ENCODE measurements around the gene ANK2. TPM values are rescaled to one million over a fixed set of nuclear protein-coding genes. Genes with fewer than 3 reads are reported as not detected.

ANK2 gene
- total and polyA plus RNA-seq, 2 experiments from 2014 or later, result 10.9 to 25.9 TPM

GRCh38 chr4:113042502-113042901, 7.0 kb upstream of the ANK2 start:
- no peak for DNase-seq
- Histone ChIP-seq H3K4me1 (ENCODE audit: insufficient read depth) (no peaks in the 10 kb centered on the region), H3K9me3 (ENCODE audit: low read depth) (no peaks in the 10 kb centered on the region), H3F3A (ENCODE audit: insufficient read depth) (no peaks in the 10 kb centered on the region), H3K9ac (no peak overlapping the region), H4K20me1 (ENCODE audit: insufficient read depth) (no peaks in the 10 kb centered on the region), H3K27me3 (replicated peaks; ENCODE audit: insufficient read depth) (no peaks in the 10 kb centered on the region), H3K27ac (no peak overlapping the region), H3K4me2 (ENCODE audit: unreplicated experiment) (no peak overlapping the region), H3K36me3 (ENCODE audit: low read depth) (no peaks in the 10 kb centered on the region), H3K9me2 (ENCODE audit: insufficient read depth) (no peaks in the 10 kb centered on the region), H3K79me2 (ENCODE audit: insufficient read depth) (no peaks in the 10 kb centered on the region), H3K4me3 (no peak overlapping the region), H2AFZ (no peak overlapping the region)
- in situ Hi-C loops (cut with MboI), result no loop called here
- 33 to 35% methylated on average over 2 of the region's 2 CpGs for WGBS, 2 experiments (ENCODE audit: low coverage in 1 of 2, low lambda C conversion rate in 2 of 2, missing lambda C conversion rate in 2 of 2)
- TF ChIP-seq EZH2 (IDR thresholded peaks at IDR 0.05; ENCODE audit: insufficient read depth, poor library complexity, severe bottlenecking), result no peak
- no peak for TF ChIP-seq EZH2phosphoT487 (IDR thresholded peaks at IDR 0.05; ENCODE audit: insufficient read depth, low read depth)

DNA sequence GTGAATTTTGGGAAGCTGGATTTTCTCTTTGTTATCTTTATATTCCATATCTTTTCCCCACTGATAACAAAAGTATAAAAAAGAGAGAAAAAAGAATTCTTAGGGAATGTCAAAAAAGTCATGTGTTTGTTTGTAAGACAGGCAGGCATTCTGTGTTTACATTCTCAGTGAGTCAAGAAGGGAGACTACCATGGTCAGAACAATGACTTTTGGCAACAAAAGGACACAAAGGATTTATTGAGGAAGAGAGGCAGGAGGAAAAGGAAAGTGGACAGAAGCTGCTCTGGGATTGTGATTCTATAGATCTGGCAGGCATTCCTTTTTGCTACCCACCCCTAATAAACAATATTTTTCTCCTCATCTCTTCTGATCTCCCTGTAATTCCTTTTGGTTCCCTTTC, 5.9 kb upstream of the ANK2 start:
- no peak overlapping the region for H3K9ac ChIP-seq
- H4K20me1 ChIP-seq (ENCODE audit: insufficient read depth), result no peaks in the 10 kb centered on the region
- in situ Hi-C loops (cut with MboI), result no loop called here
- H3K36me3 ChIP-seq (ENCODE audit: low read depth), result no peaks in the 10 kb centered on the region
- H3K27ac ChIP-seq, result no peak overlapping the region
- H3F3A ChIP-seq (ENCODE audit: insufficient read depth), result no peaks in the 10 kb centered on the region
- no peak overlapping the region for H3K4me3 ChIP-seq
- H3K4me1 ChIP-seq (ENCODE audit: insufficient read depth), result no peaks in the 10 kb centered on the region
- no peaks in the 10 kb centered on the region for H3K27me3 ChIP-seq (replicated peaks; ENCODE audit: insufficient read depth)
- no peaks in the 10 kb centered on the region for H3K79me2 ChIP-seq (ENCODE audit: insufficient read depth)
- H3K4me2 ChIP-seq (ENCODE audit: unreplicated experiment), result no peak overlapping the region
- H3K9me2 ChIP-seq (ENCODE audit: insufficient read depth), result no peaks in the 10 kb centered on the region
- no peak overlapping the region for H2AFZ ChIP-seq
- TF ChIP-seq EZH2phosphoT487 (IDR thresholded peaks at IDR 0.05; ENCODE audit: insufficient read depth, low read depth) (no peak), EZH2 (IDR thresholded peaks at IDR 0.05; ENCODE audit: insufficient read depth, poor library complexity, severe bottlenecking) (no peak)
- H3K9me3 ChIP-seq (ENCODE audit: low read depth), result no peaks in the 10 kb centered on the region
- DNase-seq, result no peak

- Histone ChIP-seq H3K4me1 (ENCODE audit: insufficient read depth) (no peaks in the 10 kb centered on the region), H3K4me3 (no peak overlapping the region), H3K9me3 (ENCODE audit: low read depth) (no peaks in the 10 kb centered on the region), H3K9me2 (ENCODE audit: insufficient read depth) (no peaks in the 10 kb centered on the region), H3K9ac (no peak overlapping the region), H3K4me2 (ENCODE audit: unreplicated experiment) (no peak overlapping the region), H3F3A (ENCODE audit: insufficient read depth) (no peaks in the 10 kb centered on the region), H4K20me1 (ENCODE audit: insufficient read depth) (no peaks in the 10 kb centered on the region), H3K36me3 (ENCODE audit: low read depth) (no peaks in the 10 kb centered on the region), H3K27ac (no peak overlapping the region), H2AFZ (no peak overlapping the region), H3K27me3 (replicated peaks; ENCODE audit: insufficient read depth) (no peaks in the 10 kb centered on the region), H3K79me2 (ENCODE audit: insufficient read depth) (no peaks in the 10 kb centered on the region)
- TF ChIP-seq EZH2 (IDR thresholded peaks at IDR 0.05; ENCODE audit: insufficient read depth, poor library complexity, severe bottlenecking) (no peak), EZH2phosphoT487 (IDR thresholded peaks at IDR 0.05; ENCODE audit: insufficient read depth, low read depth) (no peak)
- in situ Hi-C loops (cut with MboI), result no loop called here
- WGBS, 2 experiments (ENCODE audit: low coverage in 1 of 2, low lambda C conversion rate in 2 of 2, missing lambda C conversion rate in 2 of 2), result 47 to 53% methylated on average over 2 of the region's 2 CpGs
- DNase-seq, result no peak
These were observed 910 bp downstream of the ANK2 start for GRCh38 chr4:113050371-113050755.

DNA sequence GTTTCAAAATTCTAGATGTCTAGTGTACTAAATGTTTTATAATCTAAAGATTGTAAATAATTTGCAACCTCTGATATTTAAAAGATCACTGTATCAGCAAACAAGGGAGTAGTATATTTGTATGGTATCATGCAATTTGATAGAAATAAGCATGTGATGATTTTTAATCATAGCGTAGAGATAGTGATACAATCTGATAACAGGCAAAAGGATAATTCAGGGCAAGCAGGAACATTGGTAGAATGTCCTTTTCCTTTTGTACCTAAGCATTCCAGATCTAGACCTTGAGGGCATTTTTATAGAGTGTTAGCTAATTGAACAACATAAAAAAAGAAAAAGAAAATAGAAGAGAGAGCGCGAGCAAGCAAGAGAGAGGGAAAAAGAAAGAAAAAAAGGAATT, 1.4 kb downstream of the ANK2 start:
- Histone ChIP-seq H3K4me1 (ENCODE audit: insufficient read depth) (no peaks in the 10 kb centered on the region), H3K4me3 (no peak overlapping the region), H2AFZ (no peak overlapping the region), H3K9ac (no peak overlapping the region), H3K79me2 (ENCODE audit: insufficient read depth) (no peaks in the 10 kb centered on the region), H3K27ac (no peak overlapping the region), H3K9me2 (ENCODE audit: insufficient read depth) (no peaks in the 10 kb centered on the region), H4K20me1 (ENCODE audit: insufficient read depth) (no peaks in the 10 kb centered on the region), H3K27me3 (replicated peaks; ENCODE audit: insufficient read depth) (no peaks in the 10 kb centered on the region), H3F3A (ENCODE audit: insufficient read depth) (no peaks in the 10 kb centered on the region), H3K9me3 (ENCODE audit: low read depth) (no peaks in the 10 kb centered on the region), H3K36me3 (ENCODE audit: low read depth) (no peaks in the 10 kb centered on the region), H3K4me2 (ENCODE audit: unreplicated experiment) (no peak overlapping the region)
- TF ChIP-seq EZH2 (IDR thresholded peaks at IDR 0.05; ENCODE audit: insufficient read depth, poor library complexity, severe bottlenecking), result no peak
- no peak for TF ChIP-seq EZH2phosphoT487 (IDR thresholded peaks at IDR 0.05; ENCODE audit: insufficient read depth, low read depth)
- in situ Hi-C loops (cut with MboI), result no loop called here
- 94 to 96% methylated on average over 3 of the region's 3 CpGs for WGBS, 2 experiments (ENCODE audit: low coverage in 1 of 2, low lambda C conversion rate in 2 of 2, missing lambda C conversion rate in 2 of 2)
- no peak for DNase-seq

DNA sequence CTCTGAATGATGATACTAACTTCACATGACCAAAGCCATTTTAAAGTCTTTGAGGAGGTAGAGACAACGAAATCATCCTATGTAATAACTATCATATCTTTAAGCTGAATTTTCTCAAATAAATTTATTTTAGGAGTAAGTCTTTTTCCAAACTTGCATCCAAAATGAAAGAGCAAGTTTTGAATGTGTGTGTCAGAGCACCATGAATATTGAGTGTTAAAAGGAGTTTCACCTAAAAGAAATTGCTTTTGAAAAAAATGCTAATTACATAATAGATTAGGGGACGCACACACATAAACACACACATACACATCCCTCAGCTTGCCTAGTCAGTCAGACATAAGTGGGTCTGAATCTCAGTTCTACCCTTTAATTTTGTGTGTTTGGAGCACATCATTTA, 1.9 kb downstream of the ANK2 start:
- no peaks in the 10 kb centered on the region for H3K36me3 ChIP-seq (ENCODE audit: low read depth)
- no peak overlapping the region for H3K4me3 ChIP-seq
- no peaks in the 10 kb centered on the region for H3K4me1 ChIP-seq (ENCODE audit: insufficient read depth)
- in situ Hi-C loops (cut with MboI), result no loop called here
- no peak overlapping the region for H3K27ac ChIP-seq
- no peak overlapping the region for H3K4me2 ChIP-seq (ENCODE audit: unreplicated experiment)
- 94 to 98% methylated on average over 2 of the region's 2 CpGs for WGBS, 2 experiments (ENCODE audit: low coverage in 1 of 2, low lambda C conversion rate in 2 of 2, missing lambda C conversion rate in 2 of 2)
- H4K20me1 ChIP-seq (ENCODE audit: insufficient read depth), result no peaks in the 10 kb centered on the region
- no peaks in the 10 kb centered on the region for H3K27me3 ChIP-seq (replicated peaks; ENCODE audit: insufficient read depth)
- H3F3A ChIP-seq (ENCODE audit: insufficient read depth), result no peaks in the 10 kb centered on the region
- no peaks in the 10 kb centered on the region for H3K9me2 ChIP-seq (ENCODE audit: insufficient read depth)
- TF ChIP-seq EZH2phosphoT487 (IDR thresholded peaks at IDR 0.05; ENCODE audit: insufficient read depth, low read depth) (no peak), EZH2 (IDR thresholded peaks at IDR 0.05; ENCODE audit: insufficient read depth, poor library complexity, severe bottlenecking) (no peak)
- DNase-seq, result no peak
- no peaks in the 10 kb centered on the region for H3K9me3 ChIP-seq (ENCODE audit: low read depth)
- no peak overlapping the region for H2AFZ ChIP-seq
- no peaks in the 10 kb centered on the region for H3K79me2 ChIP-seq (ENCODE audit: insufficient read depth)
- no peak overlapping the region for H3K9ac ChIP-seq

All from GM23248 (cell line).